DND-41 (cell line): Measurements from ENCODE around the gene DAB2.

Source experiments
- EZH2 ChIP-seq: IDR thresholded peaks from 3 replicates; pipeline ENCODE4 v1.6.1; 2012; ENCODE audit warnings: borderline replicate concordance, low read depth, mild to moderate bottlenecking, moderate library complexity, low read length, inconsistent platforms; ENCODE audit not compliant: severe bottlenecking
- TF ChIP-seq, protein P1 (sequence below): IDR thresholded peaks from 2 replicates; pipeline ENCODE4 v1.5.1; 2012; ENCODE audit warnings: borderline replicate concordance, low read length, moderate library complexity, mild to moderate bottlenecking; ENCODE audit not compliant: poor library complexity, severe bottlenecking; ENCODE audit errors: extremely low read depth

DNA sequence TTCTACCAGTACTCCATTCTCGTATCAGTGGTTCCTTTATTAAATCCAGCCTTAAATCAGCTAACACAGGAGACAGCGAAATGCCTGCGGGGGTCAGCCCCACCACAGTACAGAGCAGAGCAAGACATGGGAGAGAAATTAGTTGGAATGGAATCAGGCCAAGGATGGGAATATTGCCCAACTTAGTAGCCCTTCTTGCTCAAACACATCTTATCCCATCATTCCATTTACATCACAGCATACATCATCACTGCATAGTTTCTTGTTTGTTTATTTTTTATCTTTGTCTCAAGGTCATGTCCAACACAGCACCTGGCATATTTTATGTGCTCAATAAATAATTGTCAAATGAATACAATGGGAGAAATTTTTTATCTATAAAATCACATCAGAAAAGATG is 34.3 kb upstream of the DAB2 start:
- TF ChIP-seq, protein P1, sequence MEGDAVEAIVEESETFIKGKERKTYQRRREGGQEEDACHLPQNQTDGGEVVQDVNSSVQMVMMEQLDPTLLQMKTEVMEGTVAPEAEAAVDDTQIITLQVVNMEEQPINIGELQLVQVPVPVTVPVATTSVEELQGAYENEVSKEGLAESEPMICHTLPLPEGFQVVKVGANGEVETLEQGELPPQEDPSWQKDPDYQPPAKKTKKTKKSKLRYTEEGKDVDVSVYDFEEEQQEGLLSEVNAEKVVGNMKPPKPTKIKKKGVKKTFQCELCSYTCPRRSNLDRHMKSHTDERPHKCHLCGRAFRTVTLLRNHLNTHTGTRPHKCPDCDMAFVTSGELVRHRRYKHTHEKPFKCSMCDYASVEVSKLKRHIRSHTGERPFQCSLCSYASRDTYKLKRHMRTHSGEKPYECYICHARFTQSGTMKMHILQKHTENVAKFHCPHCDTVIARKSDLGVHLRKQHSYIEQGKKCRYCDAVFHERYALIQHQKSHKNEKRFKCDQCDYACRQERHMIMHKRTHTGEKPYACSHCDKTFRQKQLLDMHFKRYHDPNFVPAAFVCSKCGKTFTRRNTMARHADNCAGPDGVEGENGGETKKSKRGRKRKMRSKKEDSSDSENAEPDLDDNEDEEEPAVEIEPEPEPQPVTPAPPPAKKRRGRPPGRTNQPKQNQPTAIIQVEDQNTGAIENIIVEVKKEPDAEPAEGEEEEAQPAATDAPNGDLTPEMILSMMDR = no peak
- TF ChIP-seq EZH2 = no peak
